PC-9 (cell line): ENCODE results near the gene ITGAD. TPM values are rescaled to one million over a fixed set of nuclear protein-coding genes. Genes with fewer than 3 reads are reported as not detected.
A peak's percentile ranks its signal among the peaks of the same experiment; 100 is the strongest.

Source experiments
- BruUV-seq: library from RNA; stranded (reverse); fragments of 400-500 nt; replicated peaks from 2 replicates; lab custom pipeline; 2021; lab: Mats Ljungman, UMichigan
- CTCF ChIA-PET: fragments of 300-600 bp; sonication (Branson Sonifier 250); formaldehyde crosslinking; loops from one replicate; lab custom pipeline; 2022; ENCODE audit warnings: antibody characterized with exemption; lab: Charles Lee
- POLR2A ChIA-PET: fragments of 300-600 bp; sonication (Branson Sonifier 250); formaldehyde crosslinking; loops from one replicate; lab custom pipeline; 2022; ENCODE audit warnings: antibody characterized with exemption; ENCODE audit not compliant: unreplicated experiment; lab: Charles Lee
- DNase-seq, 2 experiments: peaks; one replicate each; pipeline versions ENCODE4 v3.0.0 to v3.0.0-alpha.2; 2015 to 2022; ENCODE audit warnings: mixed read lengths in 1 of 2
- H2AFZ ChIP-seq: fragments of 200-600 bp; sonication (generic); 2 replicates; pipeline ENCODE4 v1.8.1; 2017; ENCODE audit warnings: antibody characterized with exemption
- H3F3A ChIP-seq: fragments of 200-600 bp; sonication (generic); 2 replicates; pipeline ENCODE4 v1.8.1; 2017; ENCODE audit warnings: antibody characterized with exemption, mild to moderate bottlenecking, low read depth; ENCODE audit not compliant: insufficient read depth
- H3K27ac ChIP-seq: fragments of 200-600 bp; sonication (generic); 2 replicates; pipeline ENCODE4 v1.6.1; 2016; ENCODE audit warnings: mixed run types
- H3K27me3 ChIP-seq: fragments of 200-600 bp; sonication (generic); 2 replicates; pipeline ENCODE4 v1.6.1; 2016; ENCODE audit warnings: low read depth, mixed run types; ENCODE audit not compliant: insufficient read depth
- H3K36me3 ChIP-seq: fragments of 200-600 bp; sonication (generic); 2 replicates; pipeline ENCODE4 v1.6.1; 2016; ENCODE audit warnings: low read depth, mixed run types
- H3K4me1 ChIP-seq: fragments of 200-600 bp; sonication (generic); replicated peaks from 2 replicates; pipeline ENCODE4 v1.6.1; 2016; ENCODE audit warnings: mixed run types; ENCODE audit not compliant: insufficient read depth
- H3K4me2 ChIP-seq: fragments of 200-600 bp; sonication (generic); 2 replicates; pipeline ENCODE4 v1.6.1; 2017; ENCODE audit warnings: mixed run types
- H3K4me3 ChIP-seq: fragments of 200-600 bp; sonication (generic); 2 replicates; pipeline ENCODE4 v1.6.1; 2016; ENCODE audit warnings: mixed run types
- H3K79me2 ChIP-seq: fragments of 200-600 bp; sonication (generic); 2 replicates; pipeline ENCODE4 v1.6.1; 2017; ENCODE audit warnings: low read depth, mixed run types
- H3K9me2 ChIP-seq: fragments of 200-600 bp; sonication (generic); 2 replicates; pipeline ENCODE4 v1.8.1; 2017; ENCODE audit warnings: mild to moderate bottlenecking; ENCODE audit not compliant: insufficient read depth
- H3K9me3 ChIP-seq: fragments of 200-600 bp; sonication (generic); 2 replicates; pipeline ENCODE4 v1.8.1; 2016; ENCODE audit warnings: low read depth; ENCODE audit not compliant: insufficient read depth
- H4K20me1 ChIP-seq: fragments of 200-600 bp; sonication (generic); 2 replicates; pipeline ENCODE4 v1.8.1; 2017; ENCODE audit not compliant: insufficient read depth
- EZH2 ChIP-seq: fragments of 200-600 bp; sonication (generic); IDR thresholded peaks from 2 replicates; pipeline ENCODE4 v1.8.0; 2017; ENCODE audit warnings: antibody characterized with exemption, low read depth
- intact Hi-C: fragments of 100-400 bp; cut with micrococcal nuclease; formaldehyde crosslinking; loops from one replicate; pipeline ENCODE4 v1.10.0; 2022; ENCODE audit not compliant: unreplicated experiment
- total RNA-seq: library from RNA; stranded (reverse); gene quantifications from 2 replicates; pipeline ENCODE4 v1.2.3, GENCODE V29; 2021
- TF ChIP-seq, protein P1 (sequence below): fragments of 200-600 bp; sonication (generic); conservative IDR thresholded peaks from 2 replicates; pipeline ENCODE4 v1.6.1; 2017; ENCODE audit warnings: mixed run types, antibody characterized with exemption, mild to moderate bottlenecking, moderate library complexity

The ITGAD gene
- total RNA-seq, 1 experiment from 2014 or later: not detected

DNA sequence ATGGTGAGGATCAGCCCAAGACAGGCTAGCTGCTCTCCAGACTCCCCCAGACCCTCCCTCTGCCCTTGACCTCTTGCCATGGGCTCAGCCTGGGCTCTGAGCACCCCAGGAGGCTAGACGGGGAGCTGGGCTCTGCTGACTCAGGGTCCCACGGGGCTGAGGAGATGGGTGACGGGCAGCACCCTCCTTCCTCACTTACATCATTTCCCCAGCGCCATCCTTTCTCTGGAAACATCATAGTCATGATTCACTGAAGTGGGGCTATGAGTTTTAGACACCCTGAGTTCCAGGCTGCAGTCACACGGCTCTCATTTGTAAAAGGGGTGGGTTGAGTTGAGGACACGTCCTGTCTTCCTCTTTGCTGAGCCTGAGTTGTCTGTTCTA lies 41.2 kb upstream of the ITGAD start:
- H3K27me3 ChIP-seq: peaks cover 19% of the 10 kb centered on the region
- H3F3A ChIP-seq: 0 out of 2 replicates have a peak, but pooled peaks cover 5% of the 10 kb centered on the region
- H4K20me1 ChIP-seq: no peaks in the 10 kb centered on the region
- no peak overlapping the region for H3K4me3 ChIP-seq
- BruUV-seq: no TSS peak
- ChIA-PET POLR2A (interaction anchor here (0.6 kb wide), 1 partner anchor 165 kb away, joined by 4 read pairs; no protein-coding TSS in a partner anchor), CTCF (no interaction called here)
- H3K79me2 ChIP-seq: no peaks in the 10 kb centered on the region
- DNase-seq: no peak
- intact Hi-C loops: loop anchor here (1.0 kb wide), 1 partner anchor 31 kb away; no protein-coding TSS in a partner anchor
- H3K27ac ChIP-seq: no peak overlapping the region
- H3K36me3 ChIP-seq: no peaks in the 10 kb centered on the region
- H3K9me2 ChIP-seq: no peaks in the 10 kb centered on the region
- peaks cover 8% of the 10 kb centered on the region; the same call in 1 of the 2 replicates for H3K4me1 ChIP-seq
- no peak for TF ChIP-seq EZH2
- TF ChIP-seq, protein P1, sequence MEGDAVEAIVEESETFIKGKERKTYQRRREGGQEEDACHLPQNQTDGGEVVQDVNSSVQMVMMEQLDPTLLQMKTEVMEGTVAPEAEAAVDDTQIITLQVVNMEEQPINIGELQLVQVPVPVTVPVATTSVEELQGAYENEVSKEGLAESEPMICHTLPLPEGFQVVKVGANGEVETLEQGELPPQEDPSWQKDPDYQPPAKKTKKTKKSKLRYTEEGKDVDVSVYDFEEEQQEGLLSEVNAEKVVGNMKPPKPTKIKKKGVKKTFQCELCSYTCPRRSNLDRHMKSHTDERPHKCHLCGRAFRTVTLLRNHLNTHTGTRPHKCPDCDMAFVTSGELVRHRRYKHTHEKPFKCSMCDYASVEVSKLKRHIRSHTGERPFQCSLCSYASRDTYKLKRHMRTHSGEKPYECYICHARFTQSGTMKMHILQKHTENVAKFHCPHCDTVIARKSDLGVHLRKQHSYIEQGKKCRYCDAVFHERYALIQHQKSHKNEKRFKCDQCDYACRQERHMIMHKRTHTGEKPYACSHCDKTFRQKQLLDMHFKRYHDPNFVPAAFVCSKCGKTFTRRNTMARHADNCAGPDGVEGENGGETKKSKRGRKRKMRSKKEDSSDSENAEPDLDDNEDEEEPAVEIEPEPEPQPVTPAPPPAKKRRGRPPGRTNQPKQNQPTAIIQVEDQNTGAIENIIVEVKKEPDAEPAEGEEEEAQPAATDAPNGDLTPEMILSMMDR: no peak
- H3K4me2 ChIP-seq: no peak overlapping the region
- no peaks in the 10 kb centered on the region for H3K9me3 ChIP-seq
- H2AFZ ChIP-seq: no peak overlapping the region

DNA sequence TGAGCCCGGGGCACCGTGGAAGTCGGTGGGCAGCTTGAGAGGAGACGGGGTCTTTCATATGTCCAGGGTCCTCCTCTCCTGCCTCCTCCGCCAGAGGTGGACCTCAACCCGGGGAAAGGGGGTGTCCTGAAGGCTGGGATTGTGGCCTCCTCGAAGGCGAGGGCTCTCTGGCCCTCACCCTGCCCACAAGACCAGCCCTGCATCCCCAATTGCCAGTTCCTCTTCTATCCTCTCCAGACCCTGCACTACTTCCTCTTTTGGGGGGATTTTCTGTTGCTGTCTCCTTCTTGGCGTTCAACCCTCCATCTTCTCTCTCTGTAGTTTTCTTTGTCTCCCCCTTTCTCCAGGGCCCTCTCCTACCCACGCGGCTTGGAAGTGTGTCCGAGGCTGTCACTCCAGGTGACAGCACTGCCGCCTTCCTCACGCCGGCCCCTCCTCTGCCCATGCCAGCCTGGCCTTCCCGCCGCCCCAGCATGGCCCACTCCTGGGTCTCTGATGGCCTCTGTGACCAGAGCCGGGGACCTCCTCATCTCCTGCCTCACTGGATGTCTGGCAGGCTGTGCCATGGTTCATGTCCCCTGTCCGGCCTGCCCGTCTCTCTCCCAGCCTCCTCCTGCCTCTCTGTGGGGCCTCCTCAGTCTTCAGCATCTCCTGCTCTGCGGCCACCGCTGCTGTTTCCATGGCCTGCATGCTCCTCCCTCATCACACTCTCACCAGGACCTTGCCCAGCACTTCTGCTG lies 40.6 kb upstream of the ITGAD start:
- Histone ChIP-seq H4K20me1 (no peaks in the 10 kb centered on the region), H3K36me3 (no peaks in the 10 kb centered on the region), H3K4me1 (peaks cover 8% of the 10 kb centered on the region; the same call in 1 of the 2 replicates), H2AFZ (no peak overlapping the region), H3K79me2 (no peaks in the 10 kb centered on the region), H3K4me2 (no peak overlapping the region), H3K27ac (no peak overlapping the region), H3K27me3 (peaks cover 14% of the 10 kb centered on the region), H3K9me3 (no peaks in the 10 kb centered on the region), H3K4me3 (no peak overlapping the region), H3K9me2 (no peaks in the 10 kb centered on the region), H3F3A (0 out of 2 replicates have a peak, but pooled peaks cover 5% of the 10 kb centered on the region)
- POLR2A ChIA-PET: no interaction called here
- no TSS peak for BruUV-seq
- TF ChIP-seq, protein P1: no peak
- TF ChIP-seq EZH2: no peak
- intact Hi-C loops: loop anchor here (1.0 kb wide), 1 partner anchor 31 kb away; no protein-coding TSS in a partner anchor
- DNase-seq: no peak
- CTCF ChIA-PET: no interaction called here

DNA sequence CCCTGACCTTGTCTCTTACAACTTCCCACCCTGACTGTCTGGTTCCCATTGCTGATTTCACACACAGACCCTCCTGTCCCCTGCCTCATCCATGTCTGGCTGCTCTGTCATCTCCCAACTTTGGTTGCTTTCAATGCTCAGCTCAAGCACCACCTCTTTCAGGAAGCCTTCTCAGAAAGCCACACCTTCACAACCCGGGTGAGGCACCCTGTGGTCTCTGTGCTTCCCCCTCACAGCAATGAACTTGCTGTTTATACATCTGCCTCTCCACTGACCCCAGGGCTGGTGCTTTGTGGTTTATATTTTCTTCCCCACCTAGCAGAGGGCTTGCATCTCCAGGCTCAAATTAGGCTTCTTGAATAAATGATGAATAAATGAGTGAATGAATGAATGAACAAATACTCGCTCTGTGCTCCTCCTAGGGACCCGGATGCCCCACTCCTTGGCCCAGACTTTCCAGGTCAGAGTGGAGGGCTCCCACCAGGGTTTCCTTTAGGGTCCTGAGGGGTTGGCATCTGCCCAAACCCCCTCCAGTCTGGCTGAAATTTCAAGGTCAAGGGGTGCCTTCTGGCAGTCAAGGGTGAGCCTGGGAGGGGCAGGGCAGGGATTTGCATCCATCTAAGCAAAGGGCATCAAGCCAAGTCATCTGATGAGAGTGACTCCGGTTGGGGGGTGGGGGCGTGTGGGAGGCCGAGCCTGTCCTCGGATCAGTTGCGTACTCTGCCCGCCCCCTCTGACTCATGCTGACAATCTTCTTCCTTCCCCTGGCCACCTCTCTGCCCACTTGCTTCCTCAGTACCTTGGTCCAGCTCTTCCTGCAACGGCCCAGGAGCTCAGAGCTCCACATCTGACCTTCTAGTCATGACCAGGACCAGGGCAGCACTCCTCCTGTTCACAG lies 38.5 kb upstream of the ITGAD start, which contains the start of gene ITGAX:
Gene ITGAX (plus strand): TSS at position 783 of the 898 bp plus-strand sequence. CDS start 79 bp downstream, at position 862.
- Histone ChIP-seq H3K27ac (no peak within 1 kb of the TSS), H3K79me2 (no peaks in the 10 kb centered on the region), H3F3A (0 out of 2 replicates have a peak, but pooled peaks cover 5% of the 10 kb centered on the region), H3K27me3 (peaks cover 9% of the 10 kb centered on the region), H3K4me1 (peaks cover 8% of the 10 kb centered on the region; the same call in 1 of the 2 replicates), H4K20me1 (no peaks in the 10 kb centered on the region), H3K4me2 (peak within 1 kb of the TSS; percentile 51; the same call in 1 of the 2 replicates), H2AFZ (no peak within 1 kb of the TSS), H3K4me3 (no peak within 1 kb of the TSS), H3K9me3 (no peaks in the 10 kb centered on the region), H3K36me3 (no peaks in the 10 kb centered on the region), H3K9me2 (no peaks in the 10 kb centered on the region)
- intact Hi-C loops: no loop called here
- no TSS peak for BruUV-seq
- no peak for TF ChIP-seq EZH2
- TF ChIP-seq, protein P1: no peak
- peak in 1 of 2 experiments; percentile 52 for DNase-seq
- ChIA-PET POLR2A (no interaction called here), CTCF (interaction anchor here (0.5 kb wide), 1 partner anchor 213 kb away, joined by 5 read pairs; no protein-coding TSS in a partner anchor)
